NCI-H460 (cell line): ENCODE data around the gene NUP62CL. TPM values are rescaled to one million over a fixed set of nuclear protein-coding genes. Genes with fewer than 3 reads are reported as not detected.

Source experiments
- DNase-seq: peaks from one replicate; pipeline ENCODE4 v3.0.0-alpha.2; 2016; ENCODE audit warnings: low read depth; ENCODE audit errors: extremely low read depth
- small RNA-seq, 2 experiments: library from RNA; depleted of rRNA; stranded (forward); fragments of <200 nt; gene quantifications; one replicate each; pipeline ENCODE3, GENCODE V24; 2014
- total RNA-seq: library from RNA; depleted of rRNA; stranded (reverse); fragments of >200 nt; shearing (Covaris generic); gene quantifications from 2 replicates; pipeline ENCODE4 v1.2.3, GENCODE V29; 2014; rRNA removed

The NUP62CL gene
- total RNA-seq, 1 experiment from 2014 or later: 12.6 TPM

DNA sequence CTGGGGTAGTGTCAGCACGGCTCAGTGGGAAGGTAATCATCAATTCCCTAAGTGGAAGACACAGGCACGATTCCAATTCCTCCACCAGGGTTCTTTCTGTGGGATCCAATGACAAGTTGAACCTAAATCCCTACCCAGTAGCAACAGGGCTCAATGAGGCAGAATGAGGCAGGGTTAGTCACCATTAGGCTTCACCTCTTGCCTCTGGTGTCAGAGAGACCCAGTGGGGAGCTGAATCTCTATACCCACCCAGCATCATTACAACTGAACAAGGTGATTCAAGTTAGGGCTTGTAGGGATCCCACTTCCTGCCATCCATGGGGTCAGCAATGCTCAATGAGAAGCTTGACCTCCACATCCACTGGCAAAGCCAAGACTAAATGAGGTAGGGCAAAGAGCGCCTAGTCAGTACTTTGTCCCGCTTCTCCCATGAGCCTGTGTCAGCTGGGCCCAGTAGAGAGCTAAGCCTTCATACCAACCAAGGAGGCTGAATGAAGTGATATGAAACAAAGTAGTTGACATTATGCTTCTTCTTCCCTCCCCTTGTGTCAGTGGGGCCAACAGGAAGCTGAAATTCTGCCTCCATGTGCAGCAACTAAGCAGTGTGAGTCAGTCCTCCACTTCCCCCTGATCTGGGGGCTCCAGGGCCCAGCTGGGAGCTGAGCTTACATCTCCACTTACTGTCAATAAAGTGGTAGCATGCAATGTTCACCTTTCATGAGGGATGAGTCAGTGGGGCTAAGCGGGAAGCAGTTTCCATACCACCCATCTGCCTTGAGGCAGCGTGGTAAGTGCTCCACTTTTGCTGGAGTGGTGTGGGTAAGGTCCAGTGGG lies 51.2 kb downstream of the NUP62CL start:
- no peak for DNase-seq

GRCh38 chrX:107153005-107153404 lies 53.2 kb downstream of the NUP62CL start:
- DNase-seq: no peak

DNA sequence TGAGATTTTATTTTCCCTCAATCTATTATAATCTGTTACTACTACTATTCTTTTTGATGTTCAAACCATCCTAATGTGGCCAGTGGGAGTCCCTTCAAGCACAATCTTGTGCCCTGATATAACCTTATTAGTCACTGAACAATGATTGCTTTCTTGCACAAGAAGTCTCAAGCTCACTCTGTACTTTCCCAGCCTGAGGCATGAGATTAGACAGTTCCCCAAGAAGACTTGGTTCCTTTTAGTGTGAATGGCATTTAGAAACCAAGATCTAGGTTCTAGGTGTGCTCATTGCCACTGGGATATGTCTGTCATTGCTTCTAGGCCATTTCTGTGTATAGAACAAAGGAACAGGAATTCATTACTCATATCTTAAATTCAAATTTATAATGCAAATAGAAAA lies 59.6 kb downstream of the NUP62CL start:
- no peak for DNase-seq

- no peak for DNase-seq
Measured at GRCh38 chrX:107135965-107136307, 70.3 kb downstream of the NUP62CL start.

- peak; percentile 64 for DNase-seq
Measured at GRCh38 chrX:107135049-107135964, 70.9 kb downstream of the NUP62CL start.

- no peak for DNase-seq
Measured at GRCh38 chrX:107123750-107124149, 82.5 kb downstream of the NUP62CL start.

GRCh38 chrX:107119283-107119682 lies 87.0 kb downstream of the NUP62CL start:
- DNase-seq: no peak

DNA sequence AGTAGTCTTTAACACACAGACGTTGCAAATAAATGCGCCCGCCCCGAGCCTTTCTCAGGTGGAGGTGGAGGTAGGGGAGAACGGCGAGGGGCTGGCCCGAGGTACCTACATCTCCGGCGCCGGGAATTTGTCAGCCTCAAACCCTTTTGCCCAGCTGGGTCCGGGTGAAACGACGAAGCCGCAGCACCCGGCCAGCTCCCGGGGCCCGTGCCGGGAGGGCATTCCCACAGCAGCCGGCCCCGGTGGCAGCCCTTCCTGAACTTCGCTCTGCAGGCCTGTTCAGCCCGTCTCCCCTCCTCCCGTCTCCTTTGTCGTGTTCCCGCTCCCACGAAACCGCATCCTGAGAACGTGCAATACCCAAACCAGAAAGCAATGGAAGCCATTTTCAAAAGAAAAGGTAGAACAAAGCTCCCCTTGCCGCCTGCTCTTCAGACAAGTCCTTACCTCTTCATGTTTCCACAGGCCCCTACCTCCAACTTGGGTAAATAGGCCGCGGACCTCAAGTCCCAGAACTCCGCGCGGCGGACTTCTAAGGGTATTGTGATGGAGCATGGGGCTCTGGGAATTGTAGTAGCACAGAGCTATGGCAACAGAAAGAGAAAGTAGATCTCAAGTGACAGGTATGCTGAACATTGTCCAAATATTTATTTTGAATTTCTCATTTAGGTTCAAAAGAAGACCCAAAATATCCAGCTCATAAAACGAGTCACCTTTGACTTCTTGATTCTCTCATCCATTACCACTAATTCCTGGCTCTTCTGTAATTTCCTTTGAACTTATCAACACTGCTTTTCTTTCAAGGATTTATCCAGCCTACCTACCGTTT lies 87.7 kb downstream of the NUP62CL start, which contains the start of gene RBM41:
TSS of gene RBM41 (minus strand) at position 501 of the 826 bp plus-strand sequence. CDS start at position 452, 49 bp downstream.
- peak; percentile 65 for DNase-seq

- DNase-seq: no peak
Measured at GRCh38 chrX:107117993-107118321, 88.3 kb downstream of the NUP62CL start.

DNA sequence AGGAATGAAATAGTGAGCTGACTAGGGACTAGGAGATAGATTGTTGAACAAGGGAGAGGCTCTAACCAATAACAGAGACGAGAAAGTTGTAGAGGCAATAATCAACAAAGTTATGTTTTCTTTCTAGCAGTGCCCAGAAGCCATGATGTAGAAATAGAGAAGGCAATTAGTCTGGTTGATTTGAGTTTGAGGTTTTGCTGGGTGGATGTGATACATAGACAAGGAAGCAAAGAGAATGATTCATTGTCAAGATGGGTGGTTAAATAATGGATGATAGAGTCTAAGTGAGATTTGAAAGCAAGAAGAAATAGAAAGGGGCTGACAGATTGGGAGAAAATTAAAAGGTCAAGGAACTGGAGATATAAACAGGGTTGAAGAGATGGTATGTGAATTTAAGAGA lies 98.8 kb downstream of the NUP62CL start:
- no peak for DNase-seq

DNA sequence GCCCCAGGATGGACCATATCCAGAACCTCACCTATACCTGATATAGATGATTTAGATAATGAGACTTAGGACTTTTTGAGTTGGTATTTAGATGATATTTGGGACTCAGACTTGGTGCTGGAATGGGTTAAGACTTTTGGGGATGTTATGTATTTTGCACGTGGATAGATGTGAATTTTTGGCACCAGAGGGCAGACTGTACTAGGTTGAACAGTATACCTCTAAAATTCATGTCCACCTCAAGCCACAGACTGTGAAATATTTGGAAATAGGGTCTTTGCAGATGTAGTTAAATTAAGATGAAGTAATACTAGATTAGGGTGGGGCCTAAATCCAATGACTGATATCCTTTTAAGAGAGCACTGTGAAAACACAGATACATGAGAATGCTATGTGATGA lies 103.3 kb downstream of the NUP62CL start:
- DNase-seq: no peak

- DNase-seq: no peak
Measured at GRCh38 chrX:107076158-107076557, 130.1 kb downstream of the NUP62CL start.

Small RNAs within 50 kb of the gene (small RNA-seq; reads per million reads assigned to genes)
- gene RF00019: 0 reads per million in 2 experiments

Other genes starting within 250 kb of the NUP62CL start
- gene MORC4, start 206.2 kb downstream of the NUP62CL start, total RNA-seq: 28.3 and 32.7 TPM in 2 replicates
- gene RBM41, start 87.6 kb downstream of the NUP62CL start, total RNA-seq: 20.7 and 21.1 TPM in 2 replicates
- not detected in 2 replicates for gene DNAAF6, start 178 bp upstream of the NUP62CL start, total RNA-seq
- not detected in 2 replicates for gene FRMPD3, start 243.2 kb upstream of the NUP62CL start, total RNA-seq